Fibroblast of pulmonary artery (primary cell): ENCODE measurements around the gene TRAPPC12.

Source experiments
- DNase-seq: peaks from one replicate; pipeline ENCODE4 v3.0.0-alpha.2; 2010; ENCODE audit warnings: low read depth
- H3K4me3 ChIP-seq: replicated peaks from 2 replicates; pipeline ENCODE4 v1.5.1; 2011; ENCODE audit warnings: low read depth, mild to moderate bottlenecking, control low read depth, low read length, moderate library complexity
- CTCF ChIP-seq: IDR thresholded peaks from 2 replicates; pipeline ENCODE4 v1.5.1; 2011; ENCODE audit warnings: mild to moderate bottlenecking, control low read depth, low read length, inconsistent platforms; ENCODE audit errors: missing control alignments

The TRAPPC12 gene

GRCh38 chr2:3387011-3387410 lies 7.5 kb downstream of the TRAPPC12 start:
- DNase-seq, result no peak
- no peak for TF ChIP-seq CTCF
- no peak overlapping the region for H3K4me3 ChIP-seq

GRCh38 chr2:3387644-3388411 lies 8.3 kb downstream of the TRAPPC12 start:
- H3K4me3 ChIP-seq, result no peak overlapping the region
- no peak for DNase-seq
- TF ChIP-seq CTCF, result no peak

GRCh38 chr2:3388412-3388738 lies 8.9 kb downstream of the TRAPPC12 start:
- H3K4me3 ChIP-seq, result no peak overlapping the region
- no peak for TF ChIP-seq CTCF
- DNase-seq, result no peak

GRCh38 chr2:3389193-3389592 lies 9.7 kb downstream of the TRAPPC12 start:
- TF ChIP-seq CTCF, result no peak
- no peak for DNase-seq
- no peak overlapping the region for H3K4me3 ChIP-seq

- no peak overlapping the region for H3K4me3 ChIP-seq
- TF ChIP-seq CTCF, result no peak
- no peak for DNase-seq
Measured at GRCh38 chr2:3390041-3390440, 10.5 kb downstream of the TRAPPC12 start.

- H3K4me3 ChIP-seq, result no peak overlapping the region
- no peak for DNase-seq
- TF ChIP-seq CTCF, result no peak
Measured at GRCh38 chr2:3392216-3392615, 12.7 kb downstream of the TRAPPC12 start.

- no peak for TF ChIP-seq CTCF
- no peak for DNase-seq
- H3K4me3 ChIP-seq, result no peak overlapping the region
Measured at GRCh38 chr2:3396920-3397559, 17.5 kb downstream of the TRAPPC12 start.
